ENCODE results near the gene SULF2. TPM values are rescaled to one million over a fixed set of nuclear protein-coding genes. Genes with fewer than 3 reads are reported as not detected.
A peak's percentile ranks its signal among the peaks of the same experiment; 100 is the strongest.
"Not testable (repeated sequence)": the region's sequence is repeated elsewhere in the genome, so short reads cannot be mapped to it uniquely, and the experiment has no call there.

Gene SULF2
- total RNA-seq, 1 experiment from 2014 or later: 66.1 TPM

GRCh38 chr20:47825011-47825762 lies 39.9 kb upstream of the SULF2 start:
- POLR2A ChIA-PET: no interaction called here
- intact Hi-C loops (cut with micrococcal nuclease; ENCODE audit: unreplicated experiment): no loop called here

GRCh38 chr20:47823941-47824340 lies 38.7 kb upstream of the SULF2 start:
- intact Hi-C loops (cut with micrococcal nuclease; ENCODE audit: unreplicated experiment); H3K4me3 ChIP-seq (ENCODE audit: low read depth, low read length); H3K9me3 Mint-ChIP-seq (ENCODE audit: unreplicated experiment); CTCF ChIA-PET; H3K27me3 ChIP-seq (replicated peaks; ENCODE audit: control insufficient read depth, insufficient read depth, low read length); H3K36me3 ChIP-seq (ENCODE audit: control insufficient read depth, insufficient read depth, low read length); H3K4me1 Mint-ChIP-seq (ENCODE audit: low read depth, unreplicated experiment); H3K36me3 Mint-ChIP-seq (ENCODE audit: insufficient read depth, unreplicated experiment); H3K4me1 ChIP-seq; H3K4me3 Mint-ChIP-seq (ENCODE audit: unreplicated experiment); POLR2A ChIA-PET; H3K27ac Mint-ChIP-seq (ENCODE audit: unreplicated experiment); BruUV-seq (replicated peaks); H3K9me3 ChIP-seq: not testable (repeated sequence)
- peak in 1 of 2 experiments; percentile 31 for DNase-seq
- peaks cover 18% of the 10 kb centered on the region for H3K27me3 Mint-ChIP-seq (ENCODE audit: insufficient read depth, unreplicated experiment)

More at GRCh38 chr20:47825011-47825762, 39.9 kb upstream of the SULF2 start:
- TF ChIP-seq CTCF (IDR thresholded peaks at IDR 0.05; ENCODE audit: insufficient read depth in 1 of 2, low read depth in 1 of 2, low read length in 1 of 2, severe bottlenecking in 1 of 2, unreplicated experiment in 1 of 2): no peak
- Mint-ChIP-seq H3K36me3 (ENCODE audit: insufficient read depth, unreplicated experiment) (no peaks in the 10 kb centered on the region), H3K4me3 (ENCODE audit: unreplicated experiment) (no peak overlapping the region), H3K4me1 (ENCODE audit: low read depth, unreplicated experiment) (no peaks in the 10 kb centered on the region), H3K27me3 (ENCODE audit: insufficient read depth, unreplicated experiment) (peaks cover 15% of the 10 kb centered on the region), H3K9me3 (ENCODE audit: unreplicated experiment) (no peaks in the 10 kb centered on the region), H3K27ac (ENCODE audit: unreplicated experiment) (no peak overlapping the region)
- BruUV-seq (replicated peaks): no TSS peak
- Histone ChIP-seq H3K36me3 (ENCODE audit: control insufficient read depth, insufficient read depth, low read length) (no peaks in the 10 kb centered on the region), H3K4me3 (ENCODE audit: low read depth, low read length) (no peak overlapping the region), H3K27me3 (replicated peaks; ENCODE audit: control insufficient read depth, insufficient read depth, low read length) (no peaks in the 10 kb centered on the region), H3K9me3 (no peaks in the 10 kb centered on the region), H3K4me1 (no peaks in the 10 kb centered on the region)
- CTCF ChIA-PET: no interaction called here
- peak in 1 of 2 experiments; percentile 45 for DNase-seq

GRCh38 chr20:47821481-47822100 lies 36.3 kb upstream of the SULF2 start:
- H3K27ac Mint-ChIP-seq (ENCODE audit: unreplicated experiment): no peak overlapping the region
- no peaks in the 10 kb centered on the region for H3K36me3 Mint-ChIP-seq (ENCODE audit: insufficient read depth, unreplicated experiment)
- BruUV-seq (replicated peaks): no TSS peak
- no peaks in the 10 kb centered on the region for H3K4me1 ChIP-seq
- peaks cover 24% of the 10 kb centered on the region for H3K27me3 Mint-ChIP-seq (ENCODE audit: insufficient read depth, unreplicated experiment)
- peak in 1 of 2 experiments; percentile 61 for DNase-seq
- no peaks in the 10 kb centered on the region for H3K36me3 ChIP-seq (ENCODE audit: control insufficient read depth, insufficient read depth, low read length)
- no peaks in the 10 kb centered on the region for H3K9me3 Mint-ChIP-seq (ENCODE audit: unreplicated experiment)
- POLR2A ChIA-PET: no interaction called here
- no peak overlapping the region for H3K4me3 Mint-ChIP-seq (ENCODE audit: unreplicated experiment)
- H3K4me3 ChIP-seq (ENCODE audit: low read depth, low read length): no peak overlapping the region
- CTCF ChIA-PET: no interaction called here
- H3K27me3 ChIP-seq (replicated peaks; ENCODE audit: control insufficient read depth, insufficient read depth, low read length): no peaks in the 10 kb centered on the region; the same call in 1 of the 2 replicates
- TF ChIP-seq CTCF (IDR thresholded peaks at IDR 0.05; ENCODE audit: insufficient read depth in 1 of 2, low read depth in 1 of 2, low read length in 1 of 2, severe bottlenecking in 1 of 2, unreplicated experiment in 1 of 2): no peak
- H3K9me3 ChIP-seq: no peaks in the 10 kb centered on the region
- no peaks in the 10 kb centered on the region for H3K4me1 Mint-ChIP-seq (ENCODE audit: low read depth, unreplicated experiment)
- intact Hi-C loops (cut with micrococcal nuclease; ENCODE audit: unreplicated experiment): no loop called here

Data from Caco-2 (cell line).